HEK293 (cell line): ENCODE data around the gene KANK3.

ENCODE experiments used
- BCL11A ChIP-seq: fragments of 450-650 bp; formaldehyde crosslinking; IDR thresholded peaks from 2 replicates; pipeline ENCODE4 v1.5.1; 2016; ENCODE audit warnings: low read depth, missing biosample characterization, missing genetic modification characterization
- BCL11B ChIP-seq: fragments of 450-650 bp; formaldehyde crosslinking; IDR thresholded peaks from 2 replicates; pipeline ENCODE4 v1.5.1; 2016; ENCODE audit warnings: low read depth, missing biosample characterization, missing genetic modification characterization
- FEZF1 ChIP-seq: fragments of 450-650 bp; formaldehyde crosslinking; IDR thresholded peaks from 2 replicates; pipeline ENCODE4 v1.5.1; 2016; ENCODE audit warnings: missing biosample characterization, missing genetic modification characterization
- IKZF3 ChIP-seq: fragments of 450-650 bp; IDR thresholded peaks from 2 replicates; pipeline ENCODE4 v1.5.0; 2018; ENCODE audit warnings: missing biosample characterization, mild to moderate bottlenecking, missing genetic modification characterization, moderate library complexity
- KLF16 ChIP-seq: fragments of 450-650 bp; formaldehyde crosslinking; IDR thresholded peaks from 2 replicates; pipeline ENCODE4 v1.5.1; 2017; ENCODE audit warnings: missing biosample characterization, missing genetic modification characterization
- KLF9 ChIP-seq: fragments of 450-650 bp; formaldehyde crosslinking; IDR thresholded peaks from 2 replicates; pipeline ENCODE4 v1.5.1; 2016; ENCODE audit warnings: missing biosample characterization, missing genetic modification characterization, low read depth
- SP3 ChIP-seq: fragments of 450-650 bp; formaldehyde crosslinking; IDR thresholded peaks from 2 replicates; pipeline ENCODE4 v1.5.1; 2016; ENCODE audit warnings: missing biosample characterization, missing genetic modification characterization
- YY2 ChIP-seq: fragments of 450-650 bp; formaldehyde crosslinking; IDR thresholded peaks from 2 replicates; pipeline ENCODE4 v1.5.1; 2016; ENCODE audit warnings: missing biosample characterization, missing genetic modification characterization
- ZBTB20 ChIP-seq: fragments of 450-650 bp; formaldehyde crosslinking; IDR thresholded peaks from 2 replicates; pipeline ENCODE4 v1.5.1; 2016; ENCODE audit warnings: missing biosample characterization, missing genetic modification characterization
- ZBTB48 ChIP-seq: fragments of 450-650 bp; formaldehyde crosslinking; IDR thresholded peaks from 2 replicates; pipeline ENCODE4 v1.5.1; 2016; ENCODE audit warnings: missing biosample characterization, missing genetic modification characterization
- ZBTB8A ChIP-seq: fragments of 450-650 bp; formaldehyde crosslinking; IDR thresholded peaks from 2 replicates; pipeline ENCODE4 v1.5.1; 2016; ENCODE audit warnings: missing biosample characterization, missing genetic modification characterization
- ZEB2 ChIP-seq: fragments of 450-650 bp; formaldehyde crosslinking; IDR thresholded peaks from 2 replicates; pipeline ENCODE4 v1.5.1; 2016; ENCODE audit warnings: missing biosample characterization, missing genetic modification characterization
- ZIC2 ChIP-seq: fragments of 450-650 bp; formaldehyde crosslinking; IDR thresholded peaks from 2 replicates; pipeline ENCODE4 v1.5.1; 2016; ENCODE audit warnings: missing biosample characterization, missing genetic modification characterization
- ZNF24 ChIP-seq: fragments of 450-650 bp; formaldehyde crosslinking; IDR thresholded peaks from 2 replicates; pipeline ENCODE4 v1.5.1; 2016; ENCODE audit warnings: missing biosample characterization, missing genetic modification characterization
- ZNF391 ChIP-seq: fragments of 450-650 bp; formaldehyde crosslinking; IDR thresholded peaks from 2 replicates; pipeline ENCODE4 v1.5.1; 2016; ENCODE audit warnings: low read depth, missing biosample characterization, missing genetic modification characterization, borderline replicate concordance
- ZNF488 ChIP-seq: fragments of 450-650 bp; formaldehyde crosslinking; IDR thresholded peaks from 2 replicates; pipeline ENCODE4 v1.5.1; 2016; ENCODE audit warnings: missing biosample characterization, missing genetic modification characterization
- ZNF501 ChIP-seq: fragments of 450-650 bp; formaldehyde crosslinking; IDR thresholded peaks from 2 replicates; pipeline ENCODE4 v1.5.1; 2016; ENCODE audit warnings: missing biosample characterization, missing genetic modification characterization
- ZNF549 ChIP-seq: fragments of 450-650 bp; IDR thresholded peaks from 2 replicates; pipeline ENCODE4 v1.5.1; 2018; ENCODE audit warnings: missing biosample characterization, missing genetic modification characterization, mild to moderate bottlenecking, inconsistent platforms, moderate library complexity
- ZNF561 ChIP-seq: fragments of 450-650 bp; IDR thresholded peaks from 2 replicates; pipeline ENCODE4 v1.5.1; 2018; ENCODE audit warnings: missing biosample characterization, missing genetic modification characterization, borderline replicate concordance
- ZNF571 ChIP-seq: fragments of 450-650 bp; formaldehyde crosslinking; IDR thresholded peaks from 2 replicates; pipeline ENCODE4 v1.5.0; 2017; ENCODE audit warnings: missing biosample characterization, missing genetic modification characterization
- ZNF600 ChIP-seq: fragments of 450-650 bp; formaldehyde crosslinking; IDR thresholded peaks from 2 replicates; pipeline ENCODE4 v1.5.1; 2016; ENCODE audit warnings: missing biosample characterization, missing genetic modification characterization
- ZNF610 ChIP-seq: fragments of 450-650 bp; formaldehyde crosslinking; IDR thresholded peaks from 2 replicates; pipeline ENCODE4 v1.5.1; 2016; ENCODE audit warnings: missing biosample characterization, missing genetic modification characterization, borderline replicate concordance
- ZNF623 ChIP-seq: fragments of 450-650 bp; formaldehyde crosslinking; IDR thresholded peaks from 2 replicates; pipeline ENCODE4 v1.5.1; 2016; ENCODE audit warnings: missing biosample characterization, missing genetic modification characterization
- ZNF629 ChIP-seq: fragments of 450-650 bp; formaldehyde crosslinking; IDR thresholded peaks from 2 replicates; pipeline ENCODE4 v1.5.1; 2017; ENCODE audit warnings: missing biosample characterization, missing genetic modification characterization
- ZNF654 ChIP-seq: fragments of 450-650 bp; formaldehyde crosslinking; IDR thresholded peaks from 2 replicates; pipeline ENCODE4 v1.5.1; 2016; ENCODE audit warnings: low read depth, missing biosample characterization, missing genetic modification characterization
- ZNF677 ChIP-seq: fragments of 450-650 bp; IDR thresholded peaks from 2 replicates; pipeline ENCODE4 v1.5.0; 2018; ENCODE audit warnings: missing biosample characterization, mild to moderate bottlenecking, missing genetic modification characterization, moderate library complexity
- ZSCAN16 ChIP-seq: fragments of 450-650 bp; formaldehyde crosslinking; IDR thresholded peaks from 2 replicates; pipeline ENCODE4 v1.5.1; 2016; ENCODE audit warnings: missing biosample characterization, missing genetic modification characterization
- ZXDB ChIP-seq: fragments of 450-650 bp; formaldehyde crosslinking; IDR thresholded peaks from 2 replicates; pipeline ENCODE4 v1.5.1; 2016; ENCODE audit warnings: missing biosample characterization, missing genetic modification characterization
- TF ChIP-seq, protein P1 (sequence below): fragments of 450-650 bp; formaldehyde crosslinking; IDR thresholded peaks from 2 replicates; pipeline ENCODE4 v1.5.1; 2016; ENCODE audit warnings: missing biosample characterization, missing genetic modification characterization
- TF ChIP-seq, protein P2 (sequence below): fragments of 450-650 bp; formaldehyde crosslinking; IDR thresholded peaks from 2 replicates; pipeline ENCODE4 v1.5.1; 2016; ENCODE audit warnings: missing biosample characterization, missing genetic modification characterization
- TF ChIP-seq, protein P3 (sequence below): fragments of 450-650 bp; formaldehyde crosslinking; IDR thresholded peaks from 2 replicates; pipeline ENCODE4 v1.5.1; 2016; ENCODE audit warnings: missing biosample characterization, missing genetic modification characterization
- TF ChIP-seq, protein P4 (sequence below): fragments of 450-650 bp; formaldehyde crosslinking; IDR thresholded peaks from 2 replicates; pipeline ENCODE4 v1.5.1; 2016; ENCODE audit warnings: missing biosample characterization, missing genetic modification characterization
- TF ChIP-seq, protein P5 (sequence below): sonication (generic); formaldehyde crosslinking; IDR thresholded peaks from 2 replicates; pipeline ENCODE4 v1.8.1; 2022; ENCODE audit warnings: mild to moderate bottlenecking, moderate library complexity, missing genetic modification reagents

The KANK3 gene

DNA sequence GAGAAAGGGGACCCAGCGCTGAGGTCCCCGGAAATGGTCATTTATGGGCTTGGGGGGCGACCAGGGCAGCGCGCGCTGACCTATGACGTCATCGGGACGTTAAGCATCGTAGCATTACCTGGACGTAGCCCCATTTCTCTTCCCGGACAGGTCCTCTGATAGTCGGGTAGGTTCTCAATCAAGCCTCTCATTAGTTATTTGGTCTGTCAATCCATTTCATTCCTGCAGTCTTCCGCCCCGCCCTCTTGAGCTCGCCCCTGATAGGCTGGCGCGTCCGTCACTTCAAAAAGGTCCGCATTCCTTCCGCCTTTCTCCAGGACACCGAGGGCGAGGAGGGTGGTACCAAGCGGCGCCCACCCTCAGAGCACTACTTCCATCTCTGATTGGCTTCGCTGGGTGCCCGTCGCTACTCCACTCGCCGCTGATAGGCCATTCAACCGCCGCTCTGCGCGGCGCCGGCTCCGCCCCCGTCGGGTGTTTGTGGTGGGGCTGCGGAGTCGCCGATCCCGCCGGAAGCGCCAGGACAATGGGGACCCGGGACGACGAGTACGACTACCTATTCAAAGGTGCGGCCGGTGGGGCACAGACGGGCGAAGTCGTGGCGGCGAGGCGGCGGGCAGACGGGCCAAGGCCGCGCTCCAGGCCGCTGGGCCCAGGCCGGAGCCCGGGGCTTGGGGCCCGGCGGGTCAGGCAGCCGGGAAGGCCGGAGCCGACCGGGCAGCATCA lies 47.0 kb upstream of the KANK3 start, which contains the start of gene RAB11B (continued):
- peak; percentile 99 for TF ChIP-seq BCL11A (tag by site-specific recombination)
- peak; percentile 19; the same call in 1 of the 2 replicates for TF ChIP-seq ZIC2 (tag by site-specific recombination)
- TF ChIP-seq, protein P1, sequence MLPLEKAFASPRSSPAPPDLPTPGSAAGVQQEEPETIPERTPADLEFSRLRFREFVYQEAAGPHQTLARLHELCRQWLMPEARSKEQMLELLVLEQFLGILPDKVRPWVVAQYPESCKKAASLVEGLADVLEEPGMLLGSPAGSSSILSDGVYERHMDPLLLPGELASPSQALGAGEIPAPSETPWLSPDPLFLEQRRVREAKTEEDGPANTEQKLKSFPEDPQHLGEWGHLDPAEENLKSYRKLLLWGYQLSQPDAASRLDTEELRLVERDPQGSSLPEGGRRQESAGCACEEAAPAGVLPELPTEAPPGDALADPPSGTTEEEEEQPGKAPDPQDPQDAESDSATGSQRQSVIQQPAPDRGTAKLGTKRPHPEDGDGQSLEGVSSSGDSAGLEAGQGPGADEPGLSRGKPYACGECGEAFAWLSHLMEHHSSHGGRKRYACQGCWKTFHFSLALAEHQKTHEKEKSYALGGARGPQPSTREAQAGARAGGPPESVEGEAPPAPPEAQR, result no peak
- peak; percentile 99 for TF ChIP-seq SP3 (tag by site-specific recombination)
- TF ChIP-seq, protein P2, sequence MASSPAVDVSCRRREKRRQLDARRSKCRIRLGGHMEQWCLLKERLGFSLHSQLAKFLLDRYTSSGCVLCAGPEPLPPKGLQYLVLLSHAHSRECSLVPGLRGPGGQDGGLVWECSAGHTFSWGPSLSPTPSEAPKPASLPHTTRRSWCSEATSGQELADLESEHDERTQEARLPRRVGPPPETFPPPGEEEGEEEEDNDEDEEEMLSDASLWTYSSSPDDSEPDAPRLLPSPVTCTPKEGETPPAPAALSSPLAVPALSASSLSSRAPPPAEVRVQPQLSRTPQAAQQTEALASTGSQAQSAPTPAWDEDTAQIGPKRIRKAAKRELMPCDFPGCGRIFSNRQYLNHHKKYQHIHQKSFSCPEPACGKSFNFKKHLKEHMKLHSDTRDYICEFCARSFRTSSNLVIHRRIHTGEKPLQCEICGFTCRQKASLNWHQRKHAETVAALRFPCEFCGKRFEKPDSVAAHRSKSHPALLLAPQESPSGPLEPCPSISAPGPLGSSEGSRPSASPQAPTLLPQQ (tag by site-specific recombination), result peak; percentile 79
- no peak for TF ChIP-seq ZNF623 (tag by site-specific recombination)
- TF ChIP-seq, protein P3, sequence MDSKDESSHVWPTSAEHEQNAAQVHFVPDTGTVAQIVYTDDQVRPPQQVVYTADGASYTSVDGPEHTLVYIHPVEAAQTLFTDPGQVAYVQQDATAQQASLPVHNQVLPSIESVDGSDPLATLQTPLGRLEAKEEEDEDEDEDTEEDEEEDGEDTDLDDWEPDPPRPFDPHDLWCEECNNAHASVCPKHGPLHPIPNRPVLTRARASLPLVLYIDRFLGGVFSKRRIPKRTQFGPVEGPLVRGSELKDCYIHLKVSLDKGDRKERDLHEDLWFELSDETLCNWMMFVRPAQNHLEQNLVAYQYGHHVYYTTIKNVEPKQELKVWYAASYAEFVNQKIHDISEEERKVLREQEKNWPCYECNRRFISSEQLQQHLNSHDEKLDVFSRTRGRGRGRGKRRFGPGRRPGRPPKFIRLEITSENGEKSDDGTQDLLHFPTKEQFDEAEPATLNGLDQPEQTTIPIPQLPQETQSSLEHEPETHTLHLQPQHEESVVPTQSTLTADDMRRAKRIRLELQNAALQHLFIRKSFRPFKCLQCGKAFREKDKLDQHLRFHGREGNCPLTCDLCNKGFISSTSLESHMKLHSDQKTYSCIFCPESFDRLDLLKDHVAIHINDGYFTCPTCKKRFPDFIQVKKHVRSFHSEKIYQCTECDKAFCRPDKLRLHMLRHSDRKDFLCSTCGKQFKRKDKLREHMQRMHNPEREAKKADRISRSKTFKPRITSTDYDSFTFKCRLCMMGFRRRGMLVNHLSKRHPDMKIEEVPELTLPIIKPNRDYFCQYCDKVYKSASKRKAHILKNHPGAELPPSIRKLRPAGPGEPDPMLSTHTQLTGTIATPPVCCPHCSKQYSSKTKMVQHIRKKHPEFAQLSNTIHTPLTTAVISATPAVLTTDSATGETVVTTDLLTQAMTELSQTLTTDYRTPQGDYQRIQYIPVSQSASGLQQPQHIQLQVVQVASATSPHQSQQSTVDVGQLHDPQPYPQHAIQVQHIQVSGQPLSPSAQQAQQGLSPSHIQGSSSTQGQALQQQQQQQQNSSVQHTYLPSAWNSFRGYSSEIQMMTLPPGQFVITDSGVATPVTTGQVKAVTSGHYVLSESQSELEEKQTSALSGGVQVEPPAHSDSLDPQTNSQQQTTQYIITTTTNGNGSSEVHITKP (tag by site-specific recombination), result peak; percentile 66
- no peak for TF ChIP-seq ZNF600 (tag by site-specific recombination)
- TF ChIP-seq, protein P4, sequence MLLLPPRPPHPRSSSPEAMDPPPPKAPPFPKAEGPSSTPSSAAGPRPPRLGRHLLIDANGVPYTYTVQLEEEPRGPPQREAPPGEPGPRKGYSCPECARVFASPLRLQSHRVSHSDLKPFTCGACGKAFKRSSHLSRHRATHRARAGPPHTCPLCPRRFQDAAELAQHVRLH (tag by site-specific recombination), result peak; percentile 99
- peak; percentile 65; the same call in 1 of the 2 replicates for TF ChIP-seq ZNF677 (tag by site-specific recombination)
- TF ChIP-seq IKZF3 (tag by site-specific recombination), result peak; percentile 87
- no peak for TF ChIP-seq ZNF654 (tag by site-specific recombination)
- TF ChIP-seq, protein P5, sequence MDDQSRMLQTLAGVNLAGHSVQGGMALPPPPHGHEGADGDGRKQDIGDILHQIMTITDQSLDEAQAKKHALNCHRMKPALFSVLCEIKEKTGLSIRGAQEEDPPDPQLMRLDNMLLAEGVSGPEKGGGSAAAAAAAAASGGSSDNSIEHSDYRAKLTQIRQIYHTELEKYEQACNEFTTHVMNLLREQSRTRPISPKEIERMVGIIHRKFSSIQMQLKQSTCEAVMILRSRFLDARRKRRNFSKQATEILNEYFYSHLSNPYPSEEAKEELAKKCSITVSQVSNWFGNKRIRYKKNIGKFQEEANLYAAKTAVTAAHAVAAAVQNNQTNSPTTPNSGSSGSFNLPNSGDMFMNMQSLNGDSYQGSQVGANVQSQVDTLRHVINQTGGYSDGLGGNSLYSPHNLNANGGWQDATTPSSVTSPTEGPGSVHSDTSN (CRISPR knock-in tag), result peak; percentile 99
- TF ChIP-seq ZBTB20 (tag by site-specific recombination), result peak; percentile 51; the same call in 1 of the 2 replicates
- TF ChIP-seq KLF9, result peak; percentile 55; the same call in 1 of the 2 replicates
- peak; percentile 100 for TF ChIP-seq ZNF629 (tag by site-specific recombination)
- TF ChIP-seq ZXDB (tag by site-specific recombination), result peak; percentile 96
- TF ChIP-seq ZNF24 (tag by site-specific recombination), result peak; percentile 90
- no peak for TF ChIP-seq YY2
- no peak for TF ChIP-seq ZNF571 (tag by site-specific recombination)
- TF ChIP-seq ZBTB48 (tag by site-specific recombination), result no peak
- no peak for TF ChIP-seq ZNF488
- TF ChIP-seq ZSCAN16 (tag by site-specific recombination), result no peak
- TF ChIP-seq ZNF561, result peak; percentile 92; the same call in 1 of the 2 replicates
- no peak for TF ChIP-seq ZNF549 (tag by site-specific recombination)
- TF ChIP-seq KLF16, result peak; percentile 94
- TF ChIP-seq ZBTB8A (tag by site-specific recombination), result peak; percentile 96
- TF ChIP-seq ZEB2 (tag by site-specific recombination), result peak; percentile 99
- no peak for TF ChIP-seq ZNF610 (tag by site-specific recombination)
- TF ChIP-seq ZNF501, result no peak
- TF ChIP-seq ZNF391, result peak; percentile 74; the same call in 1 of the 2 replicates
- TF ChIP-seq FEZF1 (tag by site-specific recombination), result 0 out of 2 replicates have a peak, but pooled peaks have one; percentile 4
- peak; percentile 98 for TF ChIP-seq BCL11B
